HepG2 (cell line): ENCODE measurements around the gene ELF1. TPM values are rescaled to one million over a fixed set of nuclear protein-coding genes. Genes with fewer than 3 reads are reported as not detected.

Experiments used
- ATF3 ChIP-seq: sonication (generic); formaldehyde crosslinking; IDR thresholded peaks from 2 replicates; pipeline ENCODE4 v1.4.0; 2020; ENCODE audit warnings: missing genetic modification reagents
- BRF2 ChIP-seq: sonication (generic); formaldehyde crosslinking; IDR thresholded peaks from 2 replicates; pipeline ENCODE4 v1.8.1; 2022; ENCODE audit warnings: mild to moderate bottlenecking, missing genetic modification reagents
- EED ChIP-seq: sonication (generic); formaldehyde crosslinking; IDR thresholded peaks from 2 replicates; pipeline ENCODE4 v1.5.0; 2020; ENCODE audit warnings: mild to moderate bottlenecking, missing genetic modification reagents
- KAT8 ChIP-seq: IDR thresholded peaks from 2 replicates; pipeline ENCODE4 v1.6.1; 2016; ENCODE audit warnings: missing genetic modification reagents, missing compliant biosample characterization
- LBX2 ChIP-seq: sonication (generic); formaldehyde crosslinking; IDR thresholded peaks from 2 replicates; pipeline ENCODE4 v1.5.0; 2020; ENCODE audit warnings: missing genetic modification reagents, mild to moderate bottlenecking, borderline replicate concordance
- MLXIP ChIP-seq: sonication (generic); formaldehyde crosslinking; IDR thresholded peaks from 2 replicates; pipeline ENCODE4 v1.9.0; 2021; ENCODE audit warnings: missing genetic modification reagents, borderline replicate concordance
- RERE ChIP-seq: IDR thresholded peaks from 2 replicates; pipeline ENCODE4 v1.6.1; 2016; ENCODE audit warnings: low read depth, missing genetic modification reagents, missing compliant biosample characterization
- RFX3 ChIP-seq: IDR thresholded peaks from 2 replicates; pipeline ENCODE4 v1.6.1; 2016; ENCODE audit warnings: missing biosample characterization, missing genetic modification reagents
- RXRA ChIP-seq: sonication (generic); formaldehyde crosslinking; IDR thresholded peaks from 2 replicates; pipeline ENCODE4 v1.5.1; 2020; ENCODE audit warnings: missing genetic modification reagents
- TBX3 ChIP-seq: fragments of 450-650 bp; IDR thresholded peaks from 2 replicates; pipeline ENCODE4 v1.6.1; 2017; ENCODE audit warnings: antibody characterized with exemption, mild to moderate bottlenecking, inconsistent platforms, borderline replicate concordance
- YY1 ChIP-seq: IDR thresholded peaks from 2 replicates; pipeline ENCODE4 v1.6.1; 2011; ENCODE audit warnings: low read length, low read depth, moderate library complexity, mild to moderate bottlenecking; ENCODE audit not compliant: insufficient read depth, insufficient replicate concordance
- ZNF292 ChIP-seq: sonication (generic); formaldehyde crosslinking; IDR thresholded peaks from 2 replicates; pipeline ENCODE4 v1.8.1; 2022; ENCODE audit warnings: mild to moderate bottlenecking, low read depth, missing genetic modification reagents, borderline replicate concordance
- ZNF326 ChIP-seq: sonication (generic); formaldehyde crosslinking; IDR thresholded peaks from 2 replicates; pipeline ENCODE4 v1.4.0; 2020; ENCODE audit warnings: missing genetic modification reagents, borderline replicate concordance
- ZNF451 ChIP-seq: sonication (generic); formaldehyde crosslinking; IDR thresholded peaks from 2 replicates; pipeline ENCODE4 v1.5.0; 2020; ENCODE audit warnings: mild to moderate bottlenecking, missing genetic modification reagents
- ZNF496 ChIP-seq: sonication (generic); formaldehyde crosslinking; IDR thresholded peaks from 2 replicates; pipeline ENCODE4 v1.8.1; 2023; ENCODE audit warnings: mild to moderate bottlenecking, moderate library complexity, missing genetic modification reagents; ENCODE audit not compliant: insufficient replicate concordance
- ZNF773 ChIP-seq: sonication (generic); formaldehyde crosslinking; IDR thresholded peaks from 2 replicates; pipeline ENCODE4 v1.4.0; 2020; ENCODE audit warnings: missing genetic modification reagents, borderline replicate concordance
- ZNF777 ChIP-seq: sonication (generic); formaldehyde crosslinking; IDR thresholded peaks from 2 replicates; pipeline ENCODE4 v1.4.0; 2020; ENCODE audit warnings: missing genetic modification reagents
- ZSCAN29 ChIP-seq: sonication (generic); formaldehyde crosslinking; conservative IDR thresholded peaks from 2 replicates; pipeline ENCODE4 v1.4.0; 2020; ENCODE audit warnings: mild to moderate bottlenecking, missing genetic modification reagents
- polyA plus RNA-seq, 8 experiments: library from polyadenylated mRNA; depleted of rRNA in 3 of 8; stranded (reverse) in 7 of 8; unstranded in 1 of 8; fragments of >200 nt; fragmentation: Illumina TruSeq in 4 of 8; extraction: Trizol in 4 of 8; gene quantifications; 2 replicates each; pipeline versions ENCODE4 v1.2.1 to v1.2.3, GENCODE V29; 2011 to 2016; ENCODE audit warnings: low read depth in 4 of 8, missing spikeins in 1 of 8, mixed read lengths in 1 of 8; ENCODE audit not compliant: insufficient read depth in 1 of 8
- total RNA-seq, 5 experiments: library from RNA; depleted of rRNA; stranded (reverse); fragments of >200 nt; fragmentation: Illumina TruSeq; extraction: Trizol; gene quantifications; 2 replicates each; pipeline ENCODE4 v1.2.3, GENCODE V29; 2016; ENCODE audit warnings: low read depth in 1 of 5

The ELF1 gene
- total and polyA plus RNA-seq, 2 of the 13 experiments (the other 11 are each of a cell fraction or from before 2014, with no cell fraction given), result 24.6 to 71.5 TPM

- TF ChIP-seq ZNF773, result no peak
- peak; percentile 82; the same call in 1 of the 2 replicates for TF ChIP-seq ZSCAN29
- peak; percentile 78 for TF ChIP-seq RXRA (CRISPR knock-in tag)
- peak; percentile 33; the same call in 1 of the 2 replicates for TF ChIP-seq ATF3
- no peak; the same call in 1 of the 2 replicates for TF ChIP-seq MLXIP (CRISPR knock-in tag)
- peak; percentile 63 for TF ChIP-seq ZNF777 (CRISPR knock-in tag)
- no peak for TF ChIP-seq EED (CRISPR knock-in tag)
- TF ChIP-seq TBX3, result peak; percentile 93
- TF ChIP-seq YY1, result peak; percentile 32
- TF ChIP-seq ZNF326 (CRISPR knock-in tag), result no peak
- no peak for TF ChIP-seq ZNF451
- TF ChIP-seq ZNF292 (CRISPR knock-in tag), result no peak
- no peak; the same call in 1 of the 2 replicates for TF ChIP-seq RERE (CRISPR knock-in tag)
- peak; percentile 78; the same call in 1 of the 2 replicates for TF ChIP-seq BRF2 (CRISPR knock-in tag)
- 0 out of 2 replicates have a peak, but pooled peaks have one; percentile 12 for TF ChIP-seq LBX2
- peak; percentile 70 for TF ChIP-seq KAT8 (CRISPR knock-in tag)
- no peak for TF ChIP-seq RFX3 (CRISPR knock-in tag)
- no peak for TF ChIP-seq ZNF496 (CRISPR knock-in tag)
These were observed 42.2 kb upstream of the ELF1 start, which contains the start of gene WBP4 (continued) for GRCh38 chr13:41061075-41061913.
